DMS153 treated with DMSO at 0.1 percent for 48 hours (cell line): ENCODE results near the gene ERVK3-1.
"Not testable (repeated sequence)": the region's sequence is repeated elsewhere in the genome, so short reads cannot be mapped to it uniquely, and the experiment has no call there.

Source experiments
- DNase-seq: peaks from one replicate; lab custom pipeline; 2025; ENCODE audit not compliant: unreplicated experiment; lab: John Stamatoyannopoulos, UW

ERVK3-1 gene

GRCh38 chr19:58338825-58339558, 33.8 kb downstream of the ERVK3-1 start:
- no peak for DNase-seq

DNA sequence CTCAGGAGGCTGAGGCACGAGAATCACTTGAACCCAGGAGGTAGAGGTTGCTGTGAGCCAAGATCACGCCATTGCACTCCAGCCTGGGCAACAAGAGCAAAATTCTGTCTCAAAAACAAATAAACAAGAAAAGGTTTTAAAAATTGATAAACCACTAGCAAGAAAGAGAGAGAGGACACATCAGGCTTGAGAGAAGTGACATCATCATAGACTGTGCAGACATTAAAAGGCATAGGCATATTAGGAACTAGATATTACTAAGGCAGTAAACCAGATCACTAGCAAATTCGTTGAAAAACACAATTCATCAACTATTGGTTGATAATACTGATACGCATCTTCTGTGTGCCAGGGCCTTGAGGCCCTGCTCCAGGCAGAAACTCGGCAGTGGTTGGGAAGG, 40.4 kb downstream of the ERVK3-1 start:
- DNase-seq = no peak

GRCh38 chr19:58346961-58347929, 42.1 kb downstream of the ERVK3-1 start:
- peak; percentile 22 for DNase-seq

DNA sequence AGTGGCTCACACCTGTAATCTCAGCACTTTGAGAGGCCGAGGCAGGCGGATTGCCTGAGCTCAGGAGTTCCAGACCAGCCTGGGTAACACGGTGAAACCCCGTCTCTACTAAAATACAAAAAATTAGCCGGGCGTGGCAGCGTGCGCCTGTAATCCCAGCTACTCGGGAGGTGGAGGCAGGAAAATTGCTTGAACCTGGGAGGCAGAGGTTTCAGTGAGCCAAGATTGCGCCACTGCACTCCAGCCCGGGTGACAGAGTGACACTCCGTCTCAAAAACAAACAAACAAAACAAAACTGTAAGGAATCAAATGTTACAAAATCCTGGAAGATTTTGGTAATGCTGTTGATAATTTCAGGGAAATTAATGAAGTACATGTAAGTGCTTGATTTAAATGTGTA, 42.9 kb downstream of the ERVK3-1 start:
- DNase-seq = not testable (repeated sequence)

- DNase-seq = no peak
These were observed 44.4 kb downstream of the ERVK3-1 start for GRCh38 chr19:58349590-58349989.

DNA sequence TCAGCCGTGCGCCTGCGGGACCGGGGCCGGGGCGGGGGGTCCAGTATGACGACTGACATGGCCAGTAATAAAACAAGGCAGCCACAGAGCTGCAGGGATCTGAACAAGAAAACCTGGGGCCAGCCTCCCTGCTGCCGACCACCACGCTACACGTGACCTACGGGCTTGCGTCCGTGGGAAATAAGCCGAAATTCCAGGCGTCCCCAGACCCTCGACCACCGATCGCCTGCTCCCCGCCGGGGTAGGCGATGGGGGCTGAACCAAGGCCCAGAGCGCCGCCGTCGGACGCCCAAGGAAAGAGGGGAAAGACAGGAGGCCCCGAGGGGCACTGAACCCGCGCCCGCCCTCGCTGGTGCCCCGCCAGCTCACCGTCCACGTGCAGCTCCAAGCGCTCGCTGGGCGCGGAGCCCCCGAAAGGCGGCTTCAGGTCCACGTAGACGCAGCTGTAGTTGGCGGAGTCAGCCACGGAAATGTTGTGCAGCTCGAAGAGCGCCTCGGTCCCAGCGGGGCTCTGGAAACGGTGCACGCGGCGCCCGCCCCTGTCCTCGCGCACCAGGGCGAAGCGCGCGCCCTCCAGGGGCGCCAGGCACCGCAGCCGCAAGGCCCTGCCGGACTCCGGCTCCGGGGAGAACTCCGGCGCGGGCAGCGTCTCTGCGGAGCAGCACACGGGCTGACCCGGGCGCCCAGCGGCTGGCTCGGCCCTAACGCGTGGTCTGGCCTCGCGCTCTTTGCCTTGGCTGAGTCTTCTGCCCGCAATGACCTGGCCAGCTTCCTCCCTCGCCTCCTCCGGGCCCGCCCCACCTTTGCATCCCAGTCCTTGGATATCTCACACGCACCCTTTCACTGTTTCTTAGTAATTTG, 45.1 kb downstream of the ERVK3-1 start:
- no peak for DNase-seq

GRCh38 chr19:58350871-58351557, 45.8 kb downstream of the ERVK3-1 start:
- no peak for DNase-seq

GRCh38 chr19:58351558-58351878, 46.3 kb downstream of the ERVK3-1 start:
- no peak for DNase-seq

- no peak for DNase-seq
These were observed 47.0 kb downstream of the ERVK3-1 start for GRCh38 chr19:58351990-58352755.

- DNase-seq = no peak
These were observed 47.8 kb downstream of the ERVK3-1 start, which contains the start of gene A1BG for GRCh38 chr19:58352760-58353671. A1BG (minus strand) TSS chr19:58353492; CDS start chr19:58353437, 55 bp downstream.

DNA sequence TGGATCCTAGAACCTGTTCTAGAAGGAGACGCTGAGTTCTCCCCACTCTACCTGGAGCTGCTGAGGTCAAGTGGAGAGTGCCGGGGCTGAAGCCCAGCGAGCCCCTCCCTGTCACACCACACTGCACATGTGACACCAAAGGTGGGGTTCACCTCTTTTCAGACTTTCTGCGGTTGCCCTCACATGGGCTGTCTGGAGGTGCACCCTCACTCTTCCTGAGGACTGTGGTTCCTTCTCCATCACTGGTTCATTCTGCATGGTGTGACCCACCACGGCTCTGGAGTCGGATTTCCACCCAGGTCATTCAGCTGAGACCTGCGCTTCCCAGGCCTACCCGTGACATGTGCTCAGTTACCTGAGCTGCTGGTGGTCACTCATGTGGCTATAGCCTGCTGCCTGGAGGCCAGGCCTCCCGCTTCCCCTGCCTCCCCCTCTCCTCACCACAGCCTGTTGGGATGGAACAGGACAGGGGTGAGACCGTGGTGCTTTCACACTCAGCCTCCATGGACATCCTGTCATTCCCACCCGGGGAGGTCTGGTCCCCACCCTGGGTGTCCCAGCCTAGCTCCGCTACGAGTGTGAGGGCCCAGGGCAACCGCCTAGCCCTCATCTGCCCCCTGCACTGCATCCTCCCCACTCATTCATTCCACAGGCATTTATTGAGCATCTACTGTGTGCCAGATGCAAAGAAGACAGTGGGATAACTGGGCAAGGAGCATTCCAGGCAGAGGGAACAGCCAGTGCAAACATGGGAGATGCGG, 48.7 kb downstream of the ERVK3-1 start:
- no peak for DNase-seq

DNA sequence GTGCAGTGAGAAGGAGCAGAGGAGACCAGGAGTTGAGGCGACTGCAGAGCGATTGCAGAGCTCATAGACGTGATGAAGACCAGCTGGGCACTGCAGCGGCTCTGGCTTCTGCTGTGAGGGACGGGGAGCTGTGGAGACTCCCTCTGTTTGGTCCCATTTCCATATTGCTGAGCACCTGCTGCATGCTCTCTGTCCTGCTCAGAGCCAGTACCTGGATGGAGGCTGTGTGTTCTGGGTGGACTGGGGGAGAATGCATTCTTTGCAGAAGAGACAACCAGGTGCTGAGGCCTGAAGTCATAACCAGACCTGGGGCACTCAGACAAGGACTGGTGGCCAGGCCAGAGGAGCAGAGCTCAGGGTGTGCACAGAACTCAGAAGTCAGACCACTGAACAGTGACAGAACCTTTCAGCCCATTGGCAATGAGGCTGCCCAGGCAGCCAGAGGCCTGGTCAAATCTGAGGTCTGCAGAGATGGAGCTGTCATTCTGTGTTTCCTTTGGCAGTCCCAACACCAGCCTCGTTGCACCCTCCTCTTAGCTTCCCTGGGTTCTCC, 49.4 kb downstream of the ERVK3-1 start:
- no peak for DNase-seq

GRCh38 chr19:58355215-58355796, 50.1 kb downstream of the ERVK3-1 start:
- DNase-seq = no peak

DNA sequence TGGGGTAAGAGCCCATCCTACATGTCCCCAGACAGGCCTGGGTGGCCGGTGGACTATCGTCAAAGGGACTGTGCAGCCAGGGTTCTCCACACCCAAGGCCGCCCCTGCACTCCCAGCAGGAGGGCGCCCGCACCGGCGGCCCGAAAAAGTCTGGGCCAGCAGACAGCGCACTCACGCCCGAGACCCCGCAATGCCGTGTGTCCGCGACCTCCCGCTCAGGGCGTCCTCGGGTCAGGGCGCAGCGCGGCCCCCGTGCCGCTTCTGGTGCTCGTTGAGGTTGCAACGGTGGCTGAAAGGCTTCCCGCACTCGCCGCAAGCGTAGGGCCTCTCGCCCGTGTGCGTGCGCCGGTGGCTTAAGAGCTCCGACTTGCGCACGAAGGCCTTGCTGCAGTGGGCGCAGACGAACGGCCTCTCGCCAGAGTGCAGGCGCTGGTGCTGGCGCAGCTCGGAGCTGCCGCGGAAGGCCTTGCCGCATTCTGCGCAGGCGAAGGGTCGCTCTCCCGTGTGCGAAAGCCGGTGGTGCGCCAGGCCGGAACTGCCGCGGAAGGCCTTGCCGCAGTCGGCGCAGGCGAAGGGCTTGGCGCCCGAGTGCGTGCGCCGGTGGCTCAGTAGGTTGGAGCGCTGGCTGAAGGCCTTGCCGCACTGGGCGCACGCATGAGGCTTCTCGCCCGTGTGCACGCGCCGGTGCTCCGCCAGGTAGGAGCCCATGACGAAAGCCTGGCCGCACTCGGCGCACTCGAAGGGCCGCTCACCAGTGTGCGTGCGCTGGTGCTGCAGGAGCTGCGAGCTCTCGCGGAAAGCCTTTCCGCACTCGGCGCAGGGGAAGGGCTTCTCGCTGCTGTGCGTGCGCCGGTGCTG, 51.0 kb downstream of the ERVK3-1 start:
- no peak for DNase-seq

- no peak for DNase-seq
These were observed 51.7 kb downstream of the ERVK3-1 start for GRCh38 chr19:58356766-58357480.
